COLO829 (cell line): Measurements from ENCODE around the gene NHEJ1.
A peak's percentile ranks its signal among the peaks of the same experiment; 100 is the strongest.
"Not testable (repeated sequence)": the region's sequence is repeated elsewhere in the genome, so short reads cannot be mapped to it uniquely, and the experiment has no call there.

Source experiments
- DNase-seq: peaks from one replicate; pipeline ENCODE4 v3.0.0; 2012; ENCODE audit warnings: low spot score

NHEJ1 gene

GRCh38 chr2:219160186-219161017 is at the start of gene NHEJ1:
TSS of gene NHEJ1 (minus strand) at chr2:219160815. CDS start at chr2:219158362, 2,453 bp downstream.
- peak; percentile 95 for DNase-seq

- no peak for DNase-seq
Observed at GRCh38 chr2:219209236-219210195, 48.9 kb upstream of the NHEJ1 start.

- no peak for DNase-seq
Observed at GRCh38 chr2:219207884-219208740, 47.5 kb upstream of the NHEJ1 start.

- DNase-seq = no peak
Observed at GRCh38 chr2:219207134-219207883, 46.7 kb upstream of the NHEJ1 start.

DNA sequence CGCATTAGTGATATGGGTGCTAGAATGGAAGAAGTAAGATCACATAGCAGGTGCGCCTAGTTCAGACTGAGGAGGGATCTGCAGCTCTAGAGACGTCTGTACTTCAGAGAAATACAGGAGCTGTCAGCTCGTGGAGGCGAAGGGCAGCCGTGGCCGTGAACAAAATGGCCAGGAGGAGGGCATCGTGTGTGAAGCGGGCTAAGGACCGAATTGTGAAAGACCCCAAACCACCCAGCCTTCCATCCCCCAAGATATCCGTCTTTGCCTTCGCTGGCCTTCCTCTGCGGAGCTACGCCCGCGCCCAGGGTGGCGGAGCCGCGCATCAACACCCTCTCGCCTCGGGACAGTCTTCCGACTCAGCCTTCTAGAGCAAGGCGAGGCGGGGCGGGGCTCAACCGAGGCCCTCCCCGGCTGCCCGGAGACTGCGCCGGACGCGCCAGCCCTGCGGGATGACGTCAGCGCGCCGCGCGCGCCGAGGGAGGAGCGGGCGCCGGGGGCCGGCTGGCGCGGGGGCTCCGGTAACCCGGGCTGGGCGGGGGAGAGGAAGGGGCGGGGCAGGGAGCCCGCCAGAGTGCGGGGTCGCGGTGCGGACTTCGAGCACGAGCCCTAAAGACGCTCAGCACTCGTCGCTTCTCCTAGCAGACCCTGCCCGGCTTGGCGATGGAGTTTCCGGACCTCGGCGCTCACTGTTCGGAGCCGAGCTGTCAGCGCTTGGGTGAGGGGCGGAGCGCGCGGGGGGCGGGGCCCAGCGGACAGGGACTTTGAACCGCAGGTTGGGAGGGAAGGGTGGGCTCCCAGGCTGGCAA is 45.9 kb upstream of the NHEJ1 start, which contains the start of gene ZFAND2B:
Gene ZFAND2B, plus strand, starts transcription at position 455 of the 806 bp plus-strand sequence. Its CDS starts 206 bp downstream, at position 661.
- DNase-seq = peak; percentile 97

- no peak for DNase-seq
Observed at GRCh38 chr2:219205981-219206327, 45.3 kb upstream of the NHEJ1 start.

DNA sequence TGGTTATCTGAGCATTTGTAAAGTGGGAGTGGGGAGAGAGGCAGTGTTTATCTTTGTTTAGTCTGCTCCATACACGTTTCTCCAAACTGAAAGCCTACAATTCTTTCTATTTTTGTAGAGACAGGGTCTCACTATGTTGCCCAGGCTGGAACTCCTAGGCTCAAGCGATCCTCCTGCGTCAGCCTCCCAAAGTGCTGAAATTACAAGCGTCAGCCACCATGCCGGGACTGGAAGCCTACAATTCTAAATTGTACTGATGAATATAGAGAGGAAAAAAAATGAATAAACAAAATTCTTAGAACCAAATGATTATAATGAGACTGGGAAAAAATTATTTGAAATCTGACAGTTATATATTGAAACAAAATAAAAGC is 44.5 kb upstream of the NHEJ1 start:
- no peak for DNase-seq

GRCh38 chr2:219204425-219205164 is 44.0 kb upstream of the NHEJ1 start:
- no peak for DNase-seq

- DNase-seq = not testable (repeated sequence)
Observed at GRCh38 chr2:219201331-219201730, 40.7 kb upstream of the NHEJ1 start.

GRCh38 chr2:219200502-219201326 is 40.1 kb upstream of the NHEJ1 start:
- not testable (repeated sequence) for DNase-seq

GRCh38 chr2:219199470-219200211 is 39.0 kb upstream of the NHEJ1 start:
- no peak for DNase-seq

GRCh38 chr2:219198974-219199373 is 38.4 kb upstream of the NHEJ1 start:
- no peak for DNase-seq

DNA sequence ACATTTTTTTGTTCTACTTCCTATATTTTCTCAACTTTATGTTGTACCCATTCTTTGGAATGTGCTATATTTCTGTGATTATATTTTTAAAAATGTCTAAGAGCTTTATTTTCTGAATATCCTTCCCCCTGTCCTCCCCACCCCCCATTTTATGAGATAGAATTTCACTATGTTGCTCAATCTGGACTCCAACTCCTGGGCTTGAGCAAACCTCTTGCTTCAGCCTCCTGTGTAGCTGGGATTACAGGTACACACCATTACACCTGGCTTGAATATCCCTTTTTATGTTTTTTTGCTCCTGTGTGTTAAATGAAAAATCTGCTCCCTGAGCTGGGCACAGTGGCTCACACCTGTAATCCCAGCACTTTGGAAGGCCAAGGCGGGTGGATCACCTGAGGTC is 36.8 kb upstream of the NHEJ1 start:
- no peak for DNase-seq

- no peak for DNase-seq
Observed at GRCh38 chr2:219186754-219187456, 26.3 kb upstream of the NHEJ1 start.

GRCh38 chr2:219184121-219184520 is 23.5 kb upstream of the NHEJ1 start:
- DNase-seq = no peak

- no peak for DNase-seq
Observed at GRCh38 chr2:219183151-219183772, 22.6 kb upstream of the NHEJ1 start.
